GM18858 (cell line): ENCODE data around the gene IQSEC3.
A peak's percentile ranks its signal among the peaks of the same experiment; 100 is the strongest.
"Not testable (repeated sequence)": the region's sequence is repeated elsewhere in the genome, so short reads cannot be mapped to it uniquely, and the experiment has no call there.

Experiments used
- ATAC-seq: cut with Tn5 transposase; IDR thresholded peaks from one replicate; pipeline ENCODE4 v1.9.1; 2021; ENCODE audit not compliant: unreplicated experiment

IQSEC3 gene

GRCh38 chr12:66428-66781 lies at the start of gene IQSEC3:
Gene IQSEC3, plus strand, starts transcription at chr12:66767. Its CDS starts 116 bp downstream, at chr12:66883.
- ATAC-seq, result not testable (repeated sequence)

GRCh38 chr12:17370-18340 lies 48.9 kb upstream of the IQSEC3 start:
- not testable (repeated sequence) for ATAC-seq

GRCh38 chr12:18821-19567 lies 47.6 kb upstream of the IQSEC3 start:
- not testable (repeated sequence) for ATAC-seq

- not testable (repeated sequence) for ATAC-seq
Observed at GRCh38 chr12:19906-20305, 46.7 kb upstream of the IQSEC3 start.

GRCh38 chr12:20757-21156 lies 45.8 kb upstream of the IQSEC3 start:
- ATAC-seq, result no peak

GRCh38 chr12:21301-22189 lies 45.0 kb upstream of the IQSEC3 start:
- peak; percentile 55 for ATAC-seq

- no peak for ATAC-seq
Observed at GRCh38 chr12:22190-22529, 44.4 kb upstream of the IQSEC3 start.

GRCh38 chr12:22530-23201 lies 43.9 kb upstream of the IQSEC3 start:
- no peak for ATAC-seq

GRCh38 chr12:27904-28303 lies 38.7 kb upstream of the IQSEC3 start:
- ATAC-seq, result not testable (repeated sequence)

GRCh38 chr12:38775-39174 lies 27.8 kb upstream of the IQSEC3 start:
- not testable (repeated sequence) for ATAC-seq

GRCh38 chr12:39555-40265 lies 26.9 kb upstream of the IQSEC3 start:
- not testable (repeated sequence) for ATAC-seq

- ATAC-seq, result not testable (repeated sequence)
Observed at GRCh38 chr12:44352-44751, 22.2 kb upstream of the IQSEC3 start.

- not testable (repeated sequence) for ATAC-seq
Observed at GRCh38 chr12:45235-45990, 21.2 kb upstream of the IQSEC3 start.

GRCh38 chr12:45991-46358 lies 20.6 kb upstream of the IQSEC3 start:
- not testable (repeated sequence) for ATAC-seq

GRCh38 chr12:46542-46941 lies 20.0 kb upstream of the IQSEC3 start:
- ATAC-seq, result not testable (repeated sequence)

GRCh38 chr12:47699-48226 lies 18.8 kb upstream of the IQSEC3 start:
- not testable (repeated sequence) for ATAC-seq

GRCh38 chr12:49149-49548 lies 17.4 kb upstream of the IQSEC3 start:
- not testable (repeated sequence) for ATAC-seq

- ATAC-seq, result not testable (repeated sequence)
Observed at GRCh38 chr12:51087-51486, 15.5 kb upstream of the IQSEC3 start.

GRCh38 chr12:51962-52361 lies 14.6 kb upstream of the IQSEC3 start:
- not testable (repeated sequence) for ATAC-seq
